GM10847 (cell line): Measurements from ENCODE around the gene ZNF827.

Experiments
- POLR2A ChIP-seq: IDR thresholded peaks from 2 replicates; pipeline ENCODE4 v1.6.1; 2011; ENCODE audit not compliant: insufficient read length; ENCODE audit errors: extremely low read depth

ZNF827 gene

GRCh38 chr4:145840162-145840768 lies 98.4 kb downstream of the ZNF827 start:
- no peak for TF ChIP-seq POLR2A

GRCh38 chr4:145839151-145839550 lies 99.5 kb downstream of the ZNF827 start:
- TF ChIP-seq POLR2A, result no peak

DNA sequence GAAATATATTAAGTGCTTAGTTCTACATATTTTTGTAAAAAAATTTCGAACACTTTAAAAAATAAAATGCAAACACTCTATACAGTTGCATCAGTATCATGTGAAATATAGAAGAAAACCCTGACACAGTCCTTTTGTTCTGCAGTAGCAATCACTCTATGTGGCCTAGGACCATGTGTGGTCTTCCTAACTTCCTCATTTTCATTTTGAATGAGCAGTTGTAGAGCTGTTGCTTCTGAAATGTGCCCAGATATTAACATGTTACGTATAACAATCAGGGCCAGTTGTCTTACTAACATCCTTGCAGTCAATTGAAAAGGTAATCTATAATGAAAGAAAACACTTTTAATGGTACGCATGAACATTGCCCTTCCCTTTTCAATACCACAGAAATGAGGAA lies 107.9 kb downstream of the ZNF827 start:
- no peak for TF ChIP-seq POLR2A

- no peak for TF ChIP-seq POLR2A
These were observed 108.8 kb downstream of the ZNF827 start for GRCh38 chr4:145829629-145830395.

GRCh38 chr4:145828802-145829485 lies 109.7 kb downstream of the ZNF827 start:
- TF ChIP-seq POLR2A, result no peak

GRCh38 chr4:145827885-145828284 lies 110.7 kb downstream of the ZNF827 start:
- TF ChIP-seq POLR2A, result no peak

GRCh38 chr4:145825255-145825654 lies 113.4 kb downstream of the ZNF827 start:
- no peak for TF ChIP-seq POLR2A

GRCh38 chr4:145824463-145824862 lies 114.2 kb downstream of the ZNF827 start:
- no peak for TF ChIP-seq POLR2A

DNA sequence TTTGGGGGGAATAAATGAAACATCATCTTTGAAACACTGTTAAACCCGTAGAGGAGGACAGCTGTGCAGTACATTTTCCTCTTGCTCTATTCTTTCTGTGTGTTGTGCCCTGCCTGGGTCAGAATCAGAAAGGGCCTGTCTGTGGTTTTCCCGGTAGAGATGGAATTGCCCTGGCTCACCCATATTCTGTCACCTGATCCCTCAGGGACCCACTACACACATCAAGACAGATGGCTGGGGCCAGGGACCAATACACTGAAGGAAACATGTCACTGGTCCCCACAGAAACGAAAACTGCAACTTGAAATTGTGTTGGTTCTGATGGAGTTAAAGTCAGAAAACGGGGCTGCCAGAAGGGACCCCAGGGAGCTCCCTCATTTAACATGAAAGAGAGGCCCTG lies 114.9 kb downstream of the ZNF827 start:
- TF ChIP-seq POLR2A, result no peak

GRCh38 chr4:145822581-145822980 lies 116.0 kb downstream of the ZNF827 start:
- TF ChIP-seq POLR2A, result no peak

DNA sequence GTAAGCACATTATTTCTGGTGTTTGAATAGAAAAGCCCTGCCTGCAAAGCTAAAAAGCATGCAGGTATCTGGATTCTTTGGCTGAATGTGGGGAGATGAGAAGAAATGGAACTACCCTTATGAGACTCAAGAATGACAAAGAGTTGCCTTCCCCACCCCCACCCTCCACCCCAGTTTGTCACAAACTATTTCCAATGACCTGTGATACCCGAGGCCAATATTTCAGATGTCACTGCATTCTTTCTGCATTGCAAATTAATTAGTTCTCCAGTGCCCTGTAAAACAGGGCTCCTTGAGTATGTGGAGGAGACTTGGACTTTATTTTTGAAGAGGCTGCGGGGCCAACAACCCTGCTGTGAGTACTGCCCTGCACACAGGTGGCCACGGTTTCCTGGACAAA lies 116.4 kb downstream of the ZNF827 start:
- TF ChIP-seq POLR2A, result no peak

- no peak for TF ChIP-seq POLR2A
These were observed 116.9 kb downstream of the ZNF827 start for GRCh38 chr4:145821766-145822165.

DNA sequence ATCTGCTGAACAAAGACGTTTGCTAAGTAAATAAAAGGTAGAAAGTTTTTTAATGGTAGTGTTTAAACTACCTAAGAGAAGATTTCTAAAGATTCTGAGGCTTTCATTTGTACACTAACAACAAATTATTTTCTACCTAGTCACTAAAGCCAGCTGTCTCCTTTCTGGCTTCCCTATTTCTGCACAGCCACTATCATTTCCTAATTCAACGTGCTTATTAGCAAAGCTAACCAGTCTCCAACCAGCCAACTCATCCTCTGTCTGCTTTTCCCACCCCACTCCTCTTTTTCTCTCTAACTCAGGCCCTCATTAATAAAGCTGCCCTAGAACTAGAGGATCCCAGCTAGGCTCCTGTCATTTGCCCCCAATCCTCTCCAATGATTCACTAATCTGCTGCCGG lies 118.2 kb downstream of the ZNF827 start:
- no peak for TF ChIP-seq POLR2A

DNA sequence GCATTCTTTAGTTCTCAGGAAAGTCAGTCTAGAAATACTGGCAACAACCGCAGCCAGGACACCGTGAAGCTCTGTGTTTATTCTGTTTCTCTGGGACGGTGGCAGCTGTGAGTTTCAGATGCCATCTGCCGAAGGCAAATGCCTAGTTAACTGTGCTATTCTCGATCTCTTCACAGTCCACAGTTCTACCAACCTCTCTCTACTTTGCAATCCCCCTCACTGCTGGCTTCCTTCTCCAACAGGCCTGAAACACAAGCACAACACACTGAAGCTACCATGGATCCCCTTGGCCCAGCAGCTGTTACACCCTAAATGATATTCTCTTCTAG lies 118.8 kb downstream of the ZNF827 start:
- TF ChIP-seq POLR2A, result no peak

DNA sequence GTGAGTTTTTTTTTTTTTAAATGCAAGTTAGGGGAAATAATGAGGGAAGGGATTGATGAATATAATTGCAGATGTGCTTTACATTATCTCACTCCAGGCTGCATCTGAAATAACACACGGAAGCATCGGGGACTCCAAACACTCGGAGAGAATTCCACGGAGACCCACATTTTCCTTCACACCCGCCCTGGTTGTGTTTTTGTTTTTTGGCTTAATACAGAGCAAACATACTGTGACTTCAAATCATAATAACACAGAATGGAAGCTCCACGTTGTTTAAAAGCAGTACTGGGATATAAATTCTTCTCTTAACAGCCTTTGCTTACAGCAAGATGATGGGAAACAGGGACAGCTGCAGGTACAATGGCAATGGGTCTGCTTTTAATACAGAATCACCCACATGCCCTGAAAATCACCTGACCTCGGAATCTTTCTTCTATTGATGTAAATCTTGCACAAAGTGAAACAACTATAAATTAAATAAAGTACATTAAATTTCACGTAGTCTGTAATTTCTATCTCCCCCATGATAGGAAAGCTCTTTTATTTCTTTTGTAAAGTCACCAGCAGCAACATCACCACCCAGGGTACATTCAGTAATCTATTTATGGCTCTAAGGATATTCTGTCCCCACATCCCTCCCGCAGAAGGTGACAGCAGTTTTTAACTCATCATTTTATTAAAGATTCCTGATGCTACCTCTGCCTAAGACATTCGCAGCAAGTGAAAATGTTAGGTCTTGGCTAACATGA lies 119.3 kb downstream of the ZNF827 start:
- TF ChIP-seq POLR2A, result no peak

GRCh38 chr4:145818011-145818410 lies 120.6 kb downstream of the ZNF827 start:
- TF ChIP-seq POLR2A, result no peak
